Measurements from ENCODE around the gene POU2AF1.

GRCh38 chr11:111353776-111354600 is 25.1 kb downstream of the POU2AF1 start:
- TF ChIP-seq CTCF (IDR thresholded peaks at IDR 0.05), result no peak
- TF ChIP-seq POLR2A (IDR thresholded peaks at IDR 0.05), result no peak

Data from esophagus squamous epithelium (tissue), 4 donors.